ENCODE data around the gene MTHFSD.

DNA sequence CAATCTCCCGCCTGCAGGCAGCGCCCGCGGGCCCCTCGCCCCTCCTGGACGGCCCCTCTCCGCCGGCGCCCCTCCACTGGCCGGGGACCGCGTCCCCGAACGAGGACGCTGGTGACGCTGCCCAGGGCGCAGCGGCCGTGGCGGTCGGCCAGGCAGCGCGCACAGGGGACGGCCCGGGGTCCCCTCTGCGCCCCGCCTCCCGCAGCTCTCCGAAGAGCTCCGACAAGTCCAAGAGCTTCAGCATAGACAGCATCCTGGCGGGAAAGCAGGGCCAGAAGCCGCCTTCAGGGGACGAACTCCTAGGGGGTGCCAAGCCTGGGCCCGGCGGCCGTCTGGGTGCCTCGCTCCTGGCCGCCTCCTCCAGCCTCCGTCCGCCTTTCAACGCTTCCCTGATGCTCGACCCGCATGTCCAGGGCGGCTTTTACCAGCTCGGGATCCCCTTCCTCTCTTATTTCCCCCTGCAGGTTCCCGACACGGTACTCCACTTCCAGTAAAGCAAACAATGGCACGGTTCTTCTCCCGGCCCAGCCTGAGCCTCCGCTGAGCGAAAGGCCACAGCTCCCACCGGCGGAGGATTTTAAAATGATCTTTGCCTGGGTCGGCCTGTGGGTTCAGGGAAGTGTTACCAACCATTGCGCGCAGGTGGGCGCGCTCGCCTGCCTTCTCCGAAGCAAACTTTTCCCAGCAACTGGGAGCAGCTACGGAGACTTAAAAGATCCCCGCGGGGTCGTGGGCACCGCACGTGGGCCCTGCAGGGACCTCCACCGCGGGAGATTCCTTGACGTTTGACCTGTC is 24.4 kb upstream of the MTHFSD start:
- TF ChIP-seq, protein P1, sequence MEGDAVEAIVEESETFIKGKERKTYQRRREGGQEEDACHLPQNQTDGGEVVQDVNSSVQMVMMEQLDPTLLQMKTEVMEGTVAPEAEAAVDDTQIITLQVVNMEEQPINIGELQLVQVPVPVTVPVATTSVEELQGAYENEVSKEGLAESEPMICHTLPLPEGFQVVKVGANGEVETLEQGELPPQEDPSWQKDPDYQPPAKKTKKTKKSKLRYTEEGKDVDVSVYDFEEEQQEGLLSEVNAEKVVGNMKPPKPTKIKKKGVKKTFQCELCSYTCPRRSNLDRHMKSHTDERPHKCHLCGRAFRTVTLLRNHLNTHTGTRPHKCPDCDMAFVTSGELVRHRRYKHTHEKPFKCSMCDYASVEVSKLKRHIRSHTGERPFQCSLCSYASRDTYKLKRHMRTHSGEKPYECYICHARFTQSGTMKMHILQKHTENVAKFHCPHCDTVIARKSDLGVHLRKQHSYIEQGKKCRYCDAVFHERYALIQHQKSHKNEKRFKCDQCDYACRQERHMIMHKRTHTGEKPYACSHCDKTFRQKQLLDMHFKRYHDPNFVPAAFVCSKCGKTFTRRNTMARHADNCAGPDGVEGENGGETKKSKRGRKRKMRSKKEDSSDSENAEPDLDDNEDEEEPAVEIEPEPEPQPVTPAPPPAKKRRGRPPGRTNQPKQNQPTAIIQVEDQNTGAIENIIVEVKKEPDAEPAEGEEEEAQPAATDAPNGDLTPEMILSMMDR (IDR thresholded peaks at IDR 0.05) = no peak
- TF ChIP-seq POLR2A (IDR thresholded peaks at IDR 0.05) (no peak), POLR2AphosphoS5 (IDR thresholded peaks at IDR 0.05) (no peak)

Measured in gastroesophageal sphincter (tissue), 3 donors.